Left ventricle myocardium inferior (tissue), 1 donor: ENCODE data around the gene GYS2. TPM values are rescaled to one million over a fixed set of nuclear protein-coding genes. Genes with fewer than 3 reads are reported as not detected.
A peak's percentile ranks its signal among the peaks of the same experiment; 100 is the strongest.

Experiments used
- DNase-seq: peaks from one replicate; pipeline ENCODE4 v3.0.0-alpha.2; 2020
- H3K27ac ChIP-seq: fragments of 200-600 bp; replicated peaks from 2 replicates; pipeline ENCODE4 v1.8.0; 2021
- H3K27me3 ChIP-seq: fragments of 200-600 bp; 2 replicates; pipeline ENCODE4 v1.8.0; 2021; ENCODE audit warnings: low read depth
- H3K36me3 ChIP-seq: fragments of 200-600 bp; 2 replicates; pipeline ENCODE4 v1.8.0; 2021
- H3K4me1 ChIP-seq: fragments of 200-600 bp; 2 replicates; pipeline ENCODE4 v1.8.0; 2021
- H3K4me3 ChIP-seq: fragments of 200-600 bp; 2 replicates; pipeline ENCODE4 v1.8.0; 2021; ENCODE audit warnings: mild to moderate bottlenecking, moderate library complexity
- H3K9me3 ChIP-seq: fragments of 200-600 bp; replicated peaks from 2 replicates; pipeline ENCODE4 v1.8.0; 2021
- intact Hi-C: fragments of 100-400 bp; cut with micrococcal nuclease; formaldehyde crosslinking; loops from one replicate; pipeline ENCODE4 v1.11.0; 2022
- long read RNA-seq: library from polyadenylated mRNA; unstranded; transcript quantifications from one replicate; pipeline ENCODE4 v2.0.0, GENCODE V29; 2021
- total RNA-seq: library from RNA; stranded (reverse); fragmentation: NEBNext Ultra II Directional; extraction: Animal tissue kit (Norgen Biotek cat#: 25700); gene quantifications from one replicate; pipeline ENCODE4 v1.2.1, GENCODE V29; 2021
- TF ChIP-seq, protein P1 (sequence below): fragments of 200-600 bp; IDR thresholded peaks from 2 replicates; pipeline ENCODE4 v1.8.0; 2021; ENCODE audit warnings: antibody characterized with exemption, mild to moderate bottlenecking, borderline replicate concordance
- donor health status: DM: no; HTN: yes; CAD: no; lungs with severe emphysema.

The GYS2 gene
- not detected for total RNA-seq
- long read RNA-seq: 0 reads

DNA sequence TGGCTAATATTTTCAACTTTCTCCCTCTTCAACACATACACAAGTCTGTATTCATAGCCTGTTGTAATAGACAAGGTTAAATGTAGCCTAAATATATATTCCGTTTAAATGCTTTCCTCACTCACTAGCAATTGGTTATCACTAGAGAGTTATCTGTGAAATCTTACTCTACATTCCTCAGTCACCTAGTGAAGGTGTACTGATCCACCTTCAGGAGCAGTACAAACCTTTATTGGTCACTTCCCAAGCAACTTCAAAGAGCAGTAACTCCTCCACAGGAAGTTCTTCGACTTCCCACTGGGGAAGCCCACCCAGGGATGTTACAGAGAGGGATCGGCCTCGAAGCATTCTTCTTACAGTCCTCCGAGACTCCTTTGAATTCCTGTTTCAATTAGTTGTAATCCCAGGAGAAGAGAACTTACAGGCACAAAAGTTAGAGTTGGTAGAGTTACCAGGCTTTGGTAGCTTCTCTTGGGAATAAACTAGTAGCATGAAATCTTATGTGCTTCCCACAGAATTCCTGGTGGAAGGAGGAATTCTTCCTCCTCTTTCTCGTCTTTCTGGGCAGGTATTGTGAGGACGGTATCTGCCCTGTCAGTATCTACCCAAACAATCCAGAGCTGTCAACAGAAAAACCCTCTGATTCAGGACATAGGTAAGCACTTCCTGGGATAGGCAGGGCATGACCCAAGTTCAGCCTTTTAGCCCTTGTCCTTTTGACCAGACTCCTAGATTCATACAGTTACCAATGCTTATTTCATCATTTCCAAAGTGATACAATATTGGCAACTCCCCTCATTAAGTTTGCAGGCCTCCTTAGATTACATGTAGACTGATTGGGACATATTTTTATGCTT lies at the start of gene GYS2:
GYS2 (minus strand) TSS at position 603 of the 857 bp plus-strand sequence; CDS start at position 348, 255 bp downstream.
- H3K36me3 ChIP-seq: no peaks in the 10 kb centered on the region

DNA sequence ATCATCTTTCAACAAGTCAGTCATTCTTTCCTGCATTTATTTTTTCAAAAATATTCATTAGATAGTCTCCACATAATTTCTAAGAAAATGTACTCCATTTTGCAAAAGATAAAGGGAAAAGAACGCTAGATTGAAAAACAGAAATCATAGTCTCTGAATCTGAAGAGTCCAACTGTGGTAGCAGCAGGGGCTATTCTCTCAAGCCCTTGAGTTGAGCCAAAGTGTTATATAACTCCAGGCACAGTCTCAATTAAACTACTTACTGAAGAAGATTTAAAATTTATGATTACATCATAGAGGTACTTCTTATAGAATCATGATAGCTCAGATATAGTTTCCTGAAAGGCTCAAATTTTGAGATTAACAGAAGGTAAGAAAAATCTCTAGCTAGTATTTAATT lies 47.2 kb upstream of the GYS2 start:
- intact Hi-C loops: no loop called here
- DNase-seq: no peak
- no peaks in the 10 kb centered on the region for H3K27me3 ChIP-seq
- H3K27ac ChIP-seq: peak overlapping the region; percentile 20
- H3K4me1 ChIP-seq: peaks cover 93% of the 10 kb centered on the region
- H3K4me3 ChIP-seq: peak overlapping the region; percentile 3
- no peaks in the 10 kb centered on the region for H3K9me3 ChIP-seq
- H3K36me3 ChIP-seq: peaks cover 65% of the 10 kb centered on the region
- TF ChIP-seq, protein P1, sequence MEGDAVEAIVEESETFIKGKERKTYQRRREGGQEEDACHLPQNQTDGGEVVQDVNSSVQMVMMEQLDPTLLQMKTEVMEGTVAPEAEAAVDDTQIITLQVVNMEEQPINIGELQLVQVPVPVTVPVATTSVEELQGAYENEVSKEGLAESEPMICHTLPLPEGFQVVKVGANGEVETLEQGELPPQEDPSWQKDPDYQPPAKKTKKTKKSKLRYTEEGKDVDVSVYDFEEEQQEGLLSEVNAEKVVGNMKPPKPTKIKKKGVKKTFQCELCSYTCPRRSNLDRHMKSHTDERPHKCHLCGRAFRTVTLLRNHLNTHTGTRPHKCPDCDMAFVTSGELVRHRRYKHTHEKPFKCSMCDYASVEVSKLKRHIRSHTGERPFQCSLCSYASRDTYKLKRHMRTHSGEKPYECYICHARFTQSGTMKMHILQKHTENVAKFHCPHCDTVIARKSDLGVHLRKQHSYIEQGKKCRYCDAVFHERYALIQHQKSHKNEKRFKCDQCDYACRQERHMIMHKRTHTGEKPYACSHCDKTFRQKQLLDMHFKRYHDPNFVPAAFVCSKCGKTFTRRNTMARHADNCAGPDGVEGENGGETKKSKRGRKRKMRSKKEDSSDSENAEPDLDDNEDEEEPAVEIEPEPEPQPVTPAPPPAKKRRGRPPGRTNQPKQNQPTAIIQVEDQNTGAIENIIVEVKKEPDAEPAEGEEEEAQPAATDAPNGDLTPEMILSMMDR: no peak

More for the DNA sequence above, at the start of gene GYS2:
- TF ChIP-seq, protein P1: no peak
- H3K4me3 ChIP-seq: no peak within 1 kb of the TSS
- no peaks in the 10 kb centered on the region for H3K27me3 ChIP-seq
- H3K4me1 ChIP-seq: peaks cover 5% of the 10 kb centered on the region
- no peaks in the 10 kb centered on the region for H3K9me3 ChIP-seq
- no peak within 1 kb of the TSS for H3K27ac ChIP-seq
- intact Hi-C loops: loop anchor here (5.0 kb wide), 1 partner anchor 78 kb away; no protein-coding TSS in a partner anchor
- no peak for DNase-seq

DNA sequence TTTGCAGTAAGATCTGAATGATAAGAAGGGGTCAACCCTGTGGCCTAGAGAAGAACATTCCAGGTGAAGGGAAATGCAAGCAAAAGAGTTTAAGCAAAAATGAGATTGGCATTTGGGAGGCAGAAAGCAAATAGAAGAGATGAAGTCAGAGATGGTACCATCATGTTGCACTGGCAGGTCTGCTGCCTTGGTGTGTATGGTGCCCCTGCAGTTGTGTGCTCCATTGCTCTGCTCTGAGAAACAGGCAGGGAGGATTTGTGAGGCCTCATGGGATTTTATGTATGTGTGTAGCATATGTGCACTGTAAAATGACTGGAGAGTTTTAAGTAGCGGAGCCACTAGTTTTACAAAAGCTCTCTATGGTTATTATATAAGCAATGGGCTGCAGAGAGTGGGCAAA lies 46.4 kb upstream of the GYS2 start:
- H3K4me1 ChIP-seq: peaks cover 93% of the 10 kb centered on the region
- TF ChIP-seq, protein P1: no peak
- no peaks in the 10 kb centered on the region for H3K9me3 ChIP-seq
- H3K27me3 ChIP-seq: no peaks in the 10 kb centered on the region
- DNase-seq: no peak
- H3K4me3 ChIP-seq: peak overlapping the region; percentile 11
- peaks cover 73% of the 10 kb centered on the region for H3K36me3 ChIP-seq
- intact Hi-C loops: no loop called here
- peak overlapping the region; percentile 27 for H3K27ac ChIP-seq

DNA sequence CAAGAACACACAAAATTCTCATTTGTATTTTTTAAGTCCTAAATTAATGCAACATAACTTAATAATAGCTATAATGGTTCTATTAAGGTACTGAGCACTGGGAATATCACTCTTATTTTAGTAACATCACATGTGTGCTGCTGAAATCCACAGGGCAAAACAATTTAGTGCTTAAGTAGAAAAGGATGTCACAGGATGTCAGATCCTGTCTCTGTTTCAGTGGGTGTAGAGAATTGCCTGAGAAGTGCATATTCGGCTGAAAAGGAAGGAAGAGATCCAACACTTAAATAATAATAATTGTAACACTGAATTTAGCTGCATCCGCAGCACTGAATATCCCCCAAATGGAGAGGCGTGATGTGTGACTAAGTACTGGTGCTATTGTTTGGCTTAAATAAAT lies 44.4 kb upstream of the GYS2 start:
- TF ChIP-seq, protein P1: no peak
- DNase-seq: no peak
- H3K4me1 ChIP-seq: peaks cover 95% of the 10 kb centered on the region
- peaks cover 81% of the 10 kb centered on the region for H3K36me3 ChIP-seq
- intact Hi-C loops: no loop called here
- no peaks in the 10 kb centered on the region for H3K9me3 ChIP-seq
- peak overlapping the region; percentile 10 for H3K4me3 ChIP-seq
- peak overlapping the region; percentile 57 for H3K27ac ChIP-seq
- H3K27me3 ChIP-seq: no peaks in the 10 kb centered on the region

DNA sequence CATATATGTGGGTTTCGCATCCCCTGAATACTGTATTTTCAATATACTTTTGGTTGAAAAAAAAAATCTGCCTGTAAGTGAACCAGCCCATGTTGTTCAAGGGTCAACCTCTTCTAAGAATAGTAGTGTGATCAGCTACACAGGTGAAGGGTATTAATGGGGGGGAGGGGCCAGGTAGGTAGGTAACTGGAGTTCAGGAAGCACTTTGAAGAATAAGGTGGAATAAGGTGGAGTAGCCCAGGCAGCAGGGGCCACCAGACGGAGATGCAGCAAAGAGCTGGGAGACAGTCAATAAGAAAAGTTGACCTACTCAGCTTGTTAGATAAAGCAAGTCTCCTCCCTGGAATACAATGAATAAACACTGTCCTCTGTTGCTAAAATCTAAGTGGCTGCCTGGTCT lies 43.7 kb upstream of the GYS2 start:
- Histone ChIP-seq H3K4me3 (no peak overlapping the region), H3K36me3 (peaks cover 81% of the 10 kb centered on the region), H3K9me3 (no peaks in the 10 kb centered on the region), H3K27ac (peak overlapping the region; percentile 57), H3K4me1 (peaks cover 95% of the 10 kb centered on the region), H3K27me3 (no peaks in the 10 kb centered on the region)
- intact Hi-C loops: no loop called here
- DNase-seq: no peak
- TF ChIP-seq, protein P1: no peak
